Thyroid gland (tissue), 4 donors: ENCODE measurements around the gene DAG1. TPM values are rescaled to one million over a fixed set of nuclear protein-coding genes. Genes with fewer than 3 reads are reported as not detected.

Source experiments
- DNase-seq, 2 donors: peaks; one replicate each; pipeline ENCODE4 v3.0.0-alpha.2; 2019
- H3K27ac ChIP-seq, 3 donors: fragments of 200-600 bp; sonication (generic); 1 replicate in 2 of 3; 2 replicates in 1 of 3; pipeline ENCODE4 v1.5.1; 2016 to 2019; ENCODE audit warnings: mild to moderate bottlenecking in 1 of 3, moderate library complexity in 1 of 3
- H3K27me3 ChIP-seq: fragments of 200-600 bp; sonication (generic); one replicate; pipeline ENCODE4 v1.5.1; 2019
- H3K36me3 ChIP-seq, 2 donors: fragments of 200-600 bp; sonication (generic); one replicate each; pipeline ENCODE4 v1.5.1; 2016 to 2019
- H3K4me1 ChIP-seq, 2 donors: fragments of 200-600 bp; sonication (generic); one replicate each; pipeline ENCODE4 v1.5.1; 2017 to 2019
- H3K4me3 ChIP-seq, 3 donors: fragments of 200-600 bp; sonication (generic); replicated peaks in 1 of 3; 1 replicate in 2 of 3; 2 replicates in 1 of 3; pipeline ENCODE4 v1.5.1; 2016; ENCODE audit warnings: mild to moderate bottlenecking in 1 of 3
- H3K9me3 ChIP-seq: fragments of 200-600 bp; sonication (generic); one replicate; pipeline ENCODE4 v1.5.1; 2017
- CTCF ChIP-seq, 6 experiments: fragments of 200-600 bp in 3 of 6; fragments of 450-650 bp in 3 of 6; sonication (generic) in 3 of 6; IDR thresholded peaks; one replicate each; pipeline ENCODE4 v1.5.1; 2016 to 2019; ENCODE audit warnings: antibody characterized with exemption in 6 of 6, mild to moderate bottlenecking in 2 of 6, inconsistent platforms in 1 of 6, moderate library complexity in 1 of 6
- POLR2A ChIP-seq, 2 donors: fragments of 450-650 bp; IDR thresholded peaks; one replicate each; pipeline ENCODE4 v1.6.1; 2017; ENCODE audit warnings: antibody characterized with exemption in 2 of 2, mild to moderate bottlenecking in 2 of 2, moderate library complexity in 1 of 2
- WGBS, 2 donors: methylation state at CpG; one replicate each; pipeline ENCODE4 v1.1.5; 2017; 5-methylcytosine and 5-hydroxymethylcytosine counted together
- intact Hi-C: fragments of 100-400 bp; cut with DNase I; formaldehyde crosslinking; loops from one replicate; pipeline ENCODE4 v1.15.1; 2023
- total RNA-seq, 4 donors: library from RNA; depleted of rRNA; stranded (reverse); fragments of >200 nt; gene quantifications; one replicate each; pipeline ENCODE4 v1.2.3, GENCODE V29; 2016

Gene DAG1
- total RNA-seq, 4 donors from 2014 or later, result 55.1 to 86.7 (median 79.6) TPM

GRCh38 chr3:49469037-49469935, 781 bp upstream of the DAG1 start:
- peak overlapping the region in 2 of 3 donors; percentile 14 to 39 for H3K4me3 ChIP-seq
- peak overlapping the region; percentile 97 to 100 (median 99) for H3K27ac ChIP-seq
- peak; percentile 88 to 91 for DNase-seq
- 5 to 6% methylated on average over 17 to 20 of the region's 23 CpGs for WGBS, 2 donors
- H3K9me3 ChIP-seq, result no peaks in the 10 kb centered on the region
- peaks cover 18 to 30% of the 10 kb centered on the region in 2 donors for H3K4me1 ChIP-seq
- H3K36me3 ChIP-seq, result no peaks in the 10 kb centered on the region
- H3K27me3 ChIP-seq, result no peaks in the 10 kb centered on the region
- intact Hi-C loops, result loop anchor here (10.0 kb wide), 1 partner anchor 196 kb away; no protein-coding TSS in a partner anchor
- TF ChIP-seq POLR2A (IDR thresholded peaks at IDR 0.05) (peak in 1 of 2 donors; percentile 15), CTCF (IDR thresholded peaks at IDR 0.05) (no peak)

- H3K36me3 ChIP-seq, result no peaks in the 10 kb centered on the region
- WGBS, 2 donors, result 5 to 7% methylated on average over 12 to 15 of the region's 23 CpGs
- DNase-seq, result no peak
- H3K4me3 ChIP-seq, result peak overlapping the region; percentile 43 to 95 (median 77)
- TF ChIP-seq CTCF (IDR thresholded peaks at IDR 0.05), result no peak
- no peak for TF ChIP-seq POLR2A (IDR thresholded peaks at IDR 0.05)
- intact Hi-C loops, result no loop called here
- no peaks in the 10 kb centered on the region for H3K27me3 ChIP-seq
- no peaks in the 10 kb centered on the region for H3K9me3 ChIP-seq
- H3K4me1 ChIP-seq, result peaks cover 18 to 30% of the 10 kb centered on the region in 2 donors
- peak overlapping the region; percentile 90 to 99 (median 96) for H3K27ac ChIP-seq
Measured at GRCh38 chr3:49470714-49471420, 800 bp downstream of the DAG1 start.

- H3K27me3 ChIP-seq, result no peaks in the 10 kb centered on the region
- TF ChIP-seq POLR2A (IDR thresholded peaks at IDR 0.05) (no peak), CTCF (IDR thresholded peaks at IDR 0.05) (no peak)
- intact Hi-C loops, result no loop called here
- peaks cover 0 to 2% of the 10 kb centered on the region in 2 donors for H3K36me3 ChIP-seq
- H3K27ac ChIP-seq, result peak overlapping the region in 2 of 3 donors; percentile 90 to 99
- no peak for DNase-seq
- no peaks in the 10 kb centered on the region for H3K9me3 ChIP-seq
- 72 to 74% methylated on average over 6 of the region's 6 CpGs for WGBS, 2 donors
- H3K4me3 ChIP-seq, result peak overlapping the region in 1 of 3 donors; percentile 77
- peaks cover 18 to 30% of the 10 kb centered on the region in 2 donors for H3K4me1 ChIP-seq
Measured at GRCh38 chr3:49471856-49472495, 1.9 kb downstream of the DAG1 start.

- Histone ChIP-seq H3K27ac (no peak overlapping the region), H3K4me1 (peaks cover 7 to 8% of the 10 kb centered on the region in 2 donors), H3K27me3 (no peaks in the 10 kb centered on the region), H3K9me3 (no peaks in the 10 kb centered on the region), H3K36me3 (peaks cover 0 to 11% of the 10 kb centered on the region in 2 donors), H3K4me3 (no peak overlapping the region)
- 74 to 88% methylated on average over 1 of the region's 1 CpG for WGBS, 2 donors
- TF ChIP-seq CTCF (IDR thresholded peaks at IDR 0.05) (no peak), POLR2A (IDR thresholded peaks at IDR 0.05) (no peak)
- intact Hi-C loops, result no loop called here
- no peak for DNase-seq
Measured at GRCh38 chr3:49476563-49476962, 6.5 kb downstream of the DAG1 start.
